ENCODE measurements around the gene SPRY1. TPM values are rescaled to one million over a fixed set of nuclear protein-coding genes. Genes with fewer than 3 reads are reported as not detected.
A peak's percentile ranks its signal among the peaks of the same experiment; 100 is the strongest.

SPRY1 gene
- total and polyA plus RNA-seq, 4 donors: 11.1 to 20.3 (median 12.4) TPM

DNA sequence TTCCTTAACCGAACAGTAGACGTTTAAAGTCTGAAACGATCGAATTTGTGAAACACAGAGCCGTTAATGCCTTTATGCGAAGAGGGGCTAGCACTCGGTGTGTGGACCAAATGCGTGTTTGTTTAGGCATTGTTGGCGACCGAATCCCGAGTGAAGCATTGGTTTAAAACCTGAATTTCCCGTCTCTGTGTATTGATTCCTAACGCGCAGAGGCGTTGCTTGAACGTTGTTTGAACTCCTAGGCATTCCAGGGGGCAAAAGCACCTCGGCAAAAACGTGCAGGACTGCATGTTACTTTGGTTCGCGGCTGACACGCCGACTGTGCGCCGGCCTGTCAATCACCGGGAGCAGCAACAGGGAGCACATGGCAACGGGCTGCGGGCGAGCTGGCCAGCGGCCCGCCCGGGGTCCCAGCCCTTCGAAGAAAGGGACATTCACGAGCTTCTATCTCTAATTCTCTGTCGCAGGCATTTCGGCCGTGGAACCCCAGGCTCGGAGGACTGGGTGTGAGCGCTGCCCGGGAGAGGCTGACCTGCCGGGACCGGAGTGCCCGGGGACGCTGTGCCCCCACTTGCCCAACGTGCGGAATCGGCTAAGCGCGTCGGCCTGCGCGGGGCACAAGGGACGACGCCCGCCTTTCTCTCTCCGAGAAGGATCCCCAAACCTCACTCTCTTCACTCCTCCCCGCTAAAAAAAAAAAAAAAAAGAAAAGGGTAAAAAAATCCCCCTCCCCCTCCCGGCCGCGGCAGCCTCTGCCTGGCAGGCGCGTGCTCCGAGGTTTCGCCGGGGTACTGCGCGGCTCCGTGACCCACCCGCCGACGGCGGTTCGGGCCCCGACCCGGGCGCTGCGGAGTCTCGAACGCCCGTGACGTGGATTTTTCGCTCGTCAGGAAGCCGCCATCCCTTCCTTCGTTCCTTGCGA lies 810 bp downstream of the SPRY1 start:
- peak overlapping the region; percentile 87 to 98 (median 94) for H3K4me3 ChIP-seq (ENCODE audit: low read depth in 1 of 3, low read length in 3 of 3)
- no peaks in the 10 kb centered on the region for H3K27me3 ChIP-seq (ENCODE audit: control insufficient read depth in 4 of 4, insufficient read depth in 4 of 4, low read length in 3 of 4)
- H3K4me1 ChIP-seq (ENCODE audit: control insufficient read depth in 4 of 4, insufficient read depth in 4 of 4, low read length in 3 of 4): peaks cover 0 to 9% (median 2%) of the 10 kb centered on the region in 4 donors
- TF ChIP-seq, protein P1, sequence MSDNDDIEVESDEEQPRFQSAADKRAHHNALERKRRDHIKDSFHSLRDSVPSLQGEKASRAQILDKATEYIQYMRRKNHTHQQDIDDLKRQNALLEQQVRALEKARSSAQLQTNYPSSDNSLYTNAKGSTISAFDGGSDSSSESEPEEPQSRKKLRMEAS (IDR thresholded peaks at IDR 0.05): peak; percentile 48
- TF ChIP-seq RAD21 (IDR thresholded peaks at IDR 0.05) (no peak), YY1 (IDR thresholded peaks at IDR 0.05) (no peak), SP1 (IDR thresholded peaks at IDR 0.05) (peak; percentile 39), RXRA (IDR thresholded peaks at IDR 0.05) (peak; percentile 6 to 47)
- TF ChIP-seq, protein P2, sequence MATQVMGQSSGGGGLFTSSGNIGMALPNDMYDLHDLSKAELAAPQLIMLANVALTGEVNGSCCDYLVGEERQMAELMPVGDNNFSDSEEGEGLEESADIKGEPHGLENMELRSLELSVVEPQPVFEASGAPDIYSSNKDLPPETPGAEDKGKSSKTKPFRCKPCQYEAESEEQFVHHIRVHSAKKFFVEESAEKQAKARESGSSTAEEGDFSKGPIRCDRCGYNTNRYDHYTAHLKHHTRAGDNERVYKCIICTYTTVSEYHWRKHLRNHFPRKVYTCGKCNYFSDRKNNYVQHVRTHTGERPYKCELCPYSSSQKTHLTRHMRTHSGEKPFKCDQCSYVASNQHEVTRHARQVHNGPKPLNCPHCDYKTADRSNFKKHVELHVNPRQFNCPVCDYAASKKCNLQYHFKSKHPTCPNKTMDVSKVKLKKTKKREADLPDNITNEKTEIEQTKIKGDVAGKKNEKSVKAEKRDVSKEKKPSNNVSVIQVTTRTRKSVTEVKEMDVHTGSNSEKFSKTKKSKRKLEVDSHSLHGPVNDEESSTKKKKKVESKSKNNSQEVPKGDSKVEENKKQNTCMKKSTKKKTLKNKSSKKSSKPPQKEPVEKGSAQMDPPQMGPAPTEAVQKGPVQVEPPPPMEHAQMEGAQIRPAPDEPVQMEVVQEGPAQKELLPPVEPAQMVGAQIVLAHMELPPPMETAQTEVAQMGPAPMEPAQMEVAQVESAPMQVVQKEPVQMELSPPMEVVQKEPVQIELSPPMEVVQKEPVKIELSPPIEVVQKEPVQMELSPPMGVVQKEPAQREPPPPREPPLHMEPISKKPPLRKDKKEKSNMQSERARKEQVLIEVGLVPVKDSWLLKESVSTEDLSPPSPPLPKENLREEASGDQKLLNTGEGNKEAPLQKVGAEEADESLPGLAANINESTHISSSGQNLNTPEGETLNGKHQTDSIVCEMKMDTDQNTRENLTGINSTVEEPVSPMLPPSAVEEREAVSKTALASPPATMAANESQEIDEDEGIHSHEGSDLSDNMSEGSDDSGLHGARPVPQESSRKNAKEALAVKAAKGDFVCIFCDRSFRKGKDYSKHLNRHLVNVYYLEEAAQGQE (IDR thresholded peaks at IDR 0.05): peak; percentile 28
- peak; percentile 61 for DNase-seq (ENCODE audit: low spot score)
- peaks cover 0 to 4% (median under 1%) of the 10 kb centered on the region in 4 donors for H3K36me3 ChIP-seq (ENCODE audit: control insufficient read depth in 4 of 4, insufficient read depth in 3 of 4, low read depth in 1 of 4, low read length in 3 of 4)
- under 1% methylated on average over 85 of the region's 85 CpGs for WGBS
- peak overlapping the region; percentile 86 to 98 for H3K9ac ChIP-seq (ENCODE audit: low read depth in 1 of 2, low read length in 2 of 2)
- peak overlapping the region; percentile 92 to 93 for H3K27ac ChIP-seq (ENCODE audit: low read depth in 1 of 2, low read length in 2 of 2)
- H3K9me3 ChIP-seq (ENCODE audit: control insufficient read depth in 4 of 4, low read length in 3 of 4): no peaks in the 10 kb centered on the region

DNA sequence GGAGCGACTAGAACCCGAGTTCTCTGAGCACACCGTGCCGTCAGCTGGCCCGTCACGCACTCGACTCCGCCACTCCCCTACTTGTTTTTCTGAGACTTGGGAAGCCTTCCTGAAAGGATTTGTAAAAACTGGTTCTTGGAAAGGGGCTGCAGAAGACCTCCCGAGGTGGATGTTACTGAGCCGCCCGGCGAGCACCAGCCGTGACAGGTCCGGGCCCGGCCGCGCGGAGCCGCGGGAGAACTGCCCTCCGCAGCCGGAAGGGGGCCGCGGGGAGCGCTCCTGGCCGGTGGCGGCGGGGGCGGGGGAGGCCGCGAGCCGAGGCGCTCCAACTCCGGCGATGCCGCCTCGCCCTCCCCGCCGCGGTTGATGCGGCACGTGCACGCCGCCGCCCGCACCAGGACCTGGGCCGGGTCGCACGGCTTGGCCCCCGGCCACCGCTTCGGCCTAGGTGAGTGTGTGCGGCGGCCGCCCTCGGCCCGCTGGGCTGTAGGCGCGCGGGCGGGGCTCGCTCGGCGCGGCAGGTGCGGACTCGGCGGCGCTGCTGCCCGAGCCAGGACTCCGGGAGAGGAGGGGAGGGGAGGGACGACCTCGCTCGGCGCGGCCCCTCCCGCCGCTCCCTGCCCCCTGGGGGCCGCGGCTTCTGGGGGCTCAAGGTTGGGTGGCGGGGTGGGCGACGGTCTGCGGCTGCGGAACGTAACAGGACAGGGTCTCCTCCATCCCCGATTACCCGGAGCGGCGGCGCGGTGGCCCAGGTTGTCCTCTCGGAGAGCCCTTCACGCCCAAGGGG lies 1.7 kb downstream of the SPRY1 start:
- H3K36me3 ChIP-seq (ENCODE audit: control insufficient read depth in 4 of 4, insufficient read depth in 3 of 4, low read depth in 1 of 4, low read length in 3 of 4): peaks cover 0 to 9% (median under 1%) of the 10 kb centered on the region in 4 donors
- no peaks in the 10 kb centered on the region for H3K9me3 ChIP-seq (ENCODE audit: control insufficient read depth in 4 of 4, low read length in 3 of 4)
- peak in 1 of 2 donors; percentile 34 for TF ChIP-seq RAD21 (IDR thresholded peaks at IDR 0.05)
- TF ChIP-seq, protein P3, sequence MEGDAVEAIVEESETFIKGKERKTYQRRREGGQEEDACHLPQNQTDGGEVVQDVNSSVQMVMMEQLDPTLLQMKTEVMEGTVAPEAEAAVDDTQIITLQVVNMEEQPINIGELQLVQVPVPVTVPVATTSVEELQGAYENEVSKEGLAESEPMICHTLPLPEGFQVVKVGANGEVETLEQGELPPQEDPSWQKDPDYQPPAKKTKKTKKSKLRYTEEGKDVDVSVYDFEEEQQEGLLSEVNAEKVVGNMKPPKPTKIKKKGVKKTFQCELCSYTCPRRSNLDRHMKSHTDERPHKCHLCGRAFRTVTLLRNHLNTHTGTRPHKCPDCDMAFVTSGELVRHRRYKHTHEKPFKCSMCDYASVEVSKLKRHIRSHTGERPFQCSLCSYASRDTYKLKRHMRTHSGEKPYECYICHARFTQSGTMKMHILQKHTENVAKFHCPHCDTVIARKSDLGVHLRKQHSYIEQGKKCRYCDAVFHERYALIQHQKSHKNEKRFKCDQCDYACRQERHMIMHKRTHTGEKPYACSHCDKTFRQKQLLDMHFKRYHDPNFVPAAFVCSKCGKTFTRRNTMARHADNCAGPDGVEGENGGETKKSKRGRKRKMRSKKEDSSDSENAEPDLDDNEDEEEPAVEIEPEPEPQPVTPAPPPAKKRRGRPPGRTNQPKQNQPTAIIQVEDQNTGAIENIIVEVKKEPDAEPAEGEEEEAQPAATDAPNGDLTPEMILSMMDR (IDR thresholded peaks at IDR 0.05; ENCODE audit: low read depth, low read length, missing input control): peak; percentile 57
- no peak for TF ChIP-seq RXRA (IDR thresholded peaks at IDR 0.05)
- under 1% methylated on average over 94 of the region's 94 CpGs for WGBS
- DNase-seq (ENCODE audit: low spot score): peak; percentile 75
- no peaks in the 10 kb centered on the region for H3K27me3 ChIP-seq (ENCODE audit: control insufficient read depth in 4 of 4, insufficient read depth in 4 of 4, low read length in 3 of 4)
- peaks cover 0 to 9% (median 2%) of the 10 kb centered on the region in 4 donors for H3K4me1 ChIP-seq (ENCODE audit: control insufficient read depth in 4 of 4, insufficient read depth in 4 of 4, low read length in 3 of 4)
- H3K9ac ChIP-seq (ENCODE audit: low read depth in 1 of 2, low read length in 2 of 2): peak overlapping the region; percentile 86 to 98
- peak overlapping the region; percentile 87 to 98 (median 94) for H3K4me3 ChIP-seq (ENCODE audit: low read depth in 1 of 3, low read length in 3 of 3)
- peak overlapping the region; percentile 92 to 93 for H3K27ac ChIP-seq (ENCODE audit: low read depth in 1 of 2, low read length in 2 of 2)

Measured in liver (tissue), 9 donors.